Gastroesophageal sphincter (tissue), 4 donors: Measurements from ENCODE around the gene DSCAML1. TPM values are rescaled to one million over a fixed set of nuclear protein-coding genes. Genes with fewer than 3 reads are reported as not detected.

Experiments used
- ATAC-seq: fragments of 150-250 bp; one replicate; pipeline ENCODE4 v1.9.1; 2016; ENCODE audit warnings: mild to moderate bottlenecking, moderate library complexity
- H3K27ac ChIP-seq, 4 donors: fragments of 200-600 bp; sonication (generic) in 3 of 4; 1 replicate in 3 of 4; 2 replicates in 1 of 4; pipeline ENCODE4 v1.5.1; 2016 to 2019
- H3K27me3 ChIP-seq: fragments of 200-600 bp; sonication (generic); one replicate; pipeline ENCODE4 v1.5.1; 2019
- H3K36me3 ChIP-seq, 2 donors: fragments of 200-600 bp; sonication (generic); one replicate each; pipeline ENCODE4 v1.5.1; 2019; ENCODE audit warnings: control low read depth in 1 of 2
- H3K4me1 ChIP-seq, 3 donors: fragments of 200-600 bp; sonication (generic); 1 replicate in 2 of 3; 2 replicates in 1 of 3; pipeline ENCODE4 v1.5.1; 2016 to 2019; ENCODE audit warnings: control low read depth in 2 of 3
- H3K4me3 ChIP-seq, 2 donors: fragments of 200-600 bp; sonication (generic); one replicate each; pipeline ENCODE4 v1.5.1; 2019; ENCODE audit warnings: mild to moderate bottlenecking in 1 of 2, moderate library complexity in 1 of 2
- H3K9me3 ChIP-seq, 3 donors: fragments of 200-600 bp; sonication (generic); one replicate each; pipeline ENCODE4 v1.5.1; 2017 to 2019; ENCODE audit warnings: control low read depth in 2 of 3
- CTCF ChIP-seq, 4 experiments: fragments of 200-600 bp in 2 of 4; fragments of 450-650 bp in 2 of 4; sonication (generic) in 1 of 4; IDR thresholded peaks; one replicate each; pipeline ENCODE4 v1.5.1; 2017 to 2019; ENCODE audit warnings: antibody characterized with exemption in 4 of 4, mild to moderate bottlenecking in 2 of 4, moderate library complexity in 2 of 4
- EP300 ChIP-seq: sonication (generic); formaldehyde crosslinking; IDR thresholded peaks from one replicate; pipeline ENCODE4 v1.6.1; 2017; ENCODE audit warnings: antibody characterized with exemption, mild to moderate bottlenecking
- POLR2A ChIP-seq, 2 donors: fragments of 450-650 bp; IDR thresholded peaks; one replicate each; pipeline ENCODE4 v1.6.1; 2017; ENCODE audit warnings: antibody characterized with exemption in 2 of 2, mild to moderate bottlenecking in 2 of 2, moderate library complexity in 1 of 2
- POLR2AphosphoS5 ChIP-seq: sonication (generic); formaldehyde crosslinking; IDR thresholded peaks from one replicate; pipeline ENCODE4 v1.6.1; 2017; ENCODE audit warnings: antibody characterized with exemption
- WGBS, 2 donors: methylation state at CpG; one replicate each; pipeline ENCODE4 v1.1.5; 2018; ENCODE audit warnings: low coverage in 1 of 2; 5-methylcytosine and 5-hydroxymethylcytosine counted together
- total RNA-seq, 4 donors: library from RNA; depleted of rRNA; stranded (reverse); fragments of >200 nt; gene quantifications; one replicate each; pipeline ENCODE4 v1.1.0, GENCODE V29; 2016

DSCAML1 gene
- total RNA-seq, 4 donors from 2014 or later: 0.35 to 2.5 (median 0.73) TPM

- Histone ChIP-seq H3K27ac (no peak overlapping the region), H3K4me3 (no peak overlapping the region), H3K36me3 (peaks cover 0 to 5% of the 10 kb centered on the region in 2 donors), H3K4me1 (no peaks in the 10 kb centered on the region), H3K27me3 (peaks cover 32% of the 10 kb centered on the region), H3K9me3 (no peaks in the 10 kb centered on the region)
- ATAC-seq: no peak
- TF ChIP-seq POLR2A (IDR thresholded peaks at IDR 0.05): no peak
- TF ChIP-seq CTCF (IDR thresholded peaks at IDR 0.05): no peak
- TF ChIP-seq EP300: no peak
- no peak for TF ChIP-seq POLR2AphosphoS5
- WGBS, 2 donors: 67 to 92% methylated on average over 2 to 4 of the region's 8 CpGs
Measured at GRCh38 chr11:117479372-117479771, 317.6 kb downstream of the DSCAML1 start.

GRCh38 chr11:117478926-117479325, 318.1 kb downstream of the DSCAML1 start:
- WGBS, 2 donors: 91% methylated on average over 4 of the region's 7 CpGs
- H3K27ac ChIP-seq: no peak overlapping the region
- no peaks in the 10 kb centered on the region for H3K4me1 ChIP-seq
- no peak for ATAC-seq
- no peak overlapping the region for H3K4me3 ChIP-seq
- H3K27me3 ChIP-seq: peaks cover 32% of the 10 kb centered on the region
- TF ChIP-seq EP300: no peak
- no peak for TF ChIP-seq POLR2A (IDR thresholded peaks at IDR 0.05)
- no peak for TF ChIP-seq CTCF (IDR thresholded peaks at IDR 0.05)
- TF ChIP-seq POLR2AphosphoS5: no peak
- no peaks in the 10 kb centered on the region for H3K9me3 ChIP-seq
- H3K36me3 ChIP-seq: peaks cover 0 to 5% of the 10 kb centered on the region in 2 donors

- Histone ChIP-seq H3K27ac (no peak overlapping the region), H3K9me3 (no peaks in the 10 kb centered on the region), H3K27me3 (peaks cover 32% of the 10 kb centered on the region), H3K36me3 (peaks cover 0 to 5% of the 10 kb centered on the region in 2 donors), H3K4me3 (no peak overlapping the region), H3K4me1 (no peaks in the 10 kb centered on the region)
- WGBS, 2 donors: 80 to 82% methylated on average over 5 to 11 of the region's 13 CpGs
- no peak for ATAC-seq
- TF ChIP-seq POLR2AphosphoS5 (no peak), POLR2A (IDR thresholded peaks at IDR 0.05) (no peak), CTCF (IDR thresholded peaks at IDR 0.05) (no peak), EP300 (no peak)
Measured at GRCh38 chr11:117478126-117478860, 318.7 kb downstream of the DSCAML1 start.

- Histone ChIP-seq H3K4me3 (no peak overlapping the region), H3K9me3 (no peaks in the 10 kb centered on the region), H3K27me3 (peaks cover 32% of the 10 kb centered on the region), H3K4me1 (no peaks in the 10 kb centered on the region), H3K36me3 (peaks cover 0 to 5% of the 10 kb centered on the region in 2 donors), H3K27ac (no peak overlapping the region)
- WGBS, 2 donors: 100% methylated on average over 1 of the region's 4 CpGs
- TF ChIP-seq POLR2AphosphoS5 (no peak), POLR2A (IDR thresholded peaks at IDR 0.05) (no peak), CTCF (IDR thresholded peaks at IDR 0.05) (no peak), EP300 (no peak)
- ATAC-seq: no peak
Measured at GRCh38 chr11:117477721-117478120, 319.3 kb downstream of the DSCAML1 start.

- WGBS, 2 donors: 81 to 90% methylated on average over 4 to 10 of the region's 10 CpGs
- H3K36me3 ChIP-seq: peaks cover 0 to 6% of the 10 kb centered on the region in 2 donors
- ATAC-seq: no peak
Measured at GRCh38 chr11:117476531-117477142, 320.4 kb downstream of the DSCAML1 start.

More at GRCh38 chr11:117476531-117477142, 320.4 kb downstream of the DSCAML1 start:
- Histone ChIP-seq H3K4me3 (no peak overlapping the region), H3K4me1 (no peaks in the 10 kb centered on the region), H3K27me3 (peaks cover 32% of the 10 kb centered on the region), H3K27ac (no peak overlapping the region), H3K9me3 (no peaks in the 10 kb centered on the region)
- no peak for TF ChIP-seq CTCF (IDR thresholded peaks at IDR 0.05)
- no peak for TF ChIP-seq EP300
- no peak for TF ChIP-seq POLR2A (IDR thresholded peaks at IDR 0.05)
- TF ChIP-seq POLR2AphosphoS5: no peak
